Measurements from ENCODE around the gene PPIL3. TPM values are rescaled to one million over a fixed set of nuclear protein-coding genes. Genes with fewer than 3 reads are reported as not detected.

The PPIL3 gene
- total and polyA plus RNA-seq, 10 donors: 20.3 to 180 (median 35.1) TPM

GRCh38 chr2:200821686-200822245 lies 67.1 kb downstream of the PPIL3 start:
- Histone ChIP-seq H3K4me1 (peaks cover 0 to 17% (median 0%) of the 10 kb centered on the region in 6 donors), H3K36me3 (peaks cover 7 to 77% (median 59%) of the 10 kb centered on the region in 6 donors), H3K27ac (no peak overlapping the region), H3K27me3 (replicated peaks in 1 of 7) (no peaks in the 10 kb centered on the region), H3K9me3 (no peaks in the 10 kb centered on the region), H3K4me3 (no peak overlapping the region)
- intact Hi-C loops (cut with DNase I; ENCODE audit: low total_unique reads): no loop called here
- WGBS, 5 donors: 88 to 94% (median 92%) methylated on average over 6 of the region's 6 CpGs
- DNase-seq: no peak
- TF ChIP-seq, protein P1, sequence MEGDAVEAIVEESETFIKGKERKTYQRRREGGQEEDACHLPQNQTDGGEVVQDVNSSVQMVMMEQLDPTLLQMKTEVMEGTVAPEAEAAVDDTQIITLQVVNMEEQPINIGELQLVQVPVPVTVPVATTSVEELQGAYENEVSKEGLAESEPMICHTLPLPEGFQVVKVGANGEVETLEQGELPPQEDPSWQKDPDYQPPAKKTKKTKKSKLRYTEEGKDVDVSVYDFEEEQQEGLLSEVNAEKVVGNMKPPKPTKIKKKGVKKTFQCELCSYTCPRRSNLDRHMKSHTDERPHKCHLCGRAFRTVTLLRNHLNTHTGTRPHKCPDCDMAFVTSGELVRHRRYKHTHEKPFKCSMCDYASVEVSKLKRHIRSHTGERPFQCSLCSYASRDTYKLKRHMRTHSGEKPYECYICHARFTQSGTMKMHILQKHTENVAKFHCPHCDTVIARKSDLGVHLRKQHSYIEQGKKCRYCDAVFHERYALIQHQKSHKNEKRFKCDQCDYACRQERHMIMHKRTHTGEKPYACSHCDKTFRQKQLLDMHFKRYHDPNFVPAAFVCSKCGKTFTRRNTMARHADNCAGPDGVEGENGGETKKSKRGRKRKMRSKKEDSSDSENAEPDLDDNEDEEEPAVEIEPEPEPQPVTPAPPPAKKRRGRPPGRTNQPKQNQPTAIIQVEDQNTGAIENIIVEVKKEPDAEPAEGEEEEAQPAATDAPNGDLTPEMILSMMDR (IDR thresholded peaks at IDR 0.05 in 8 of 11, conservative IDR thresholded peaks at IDR 0.05 in 3 of 11): no peak
- TF ChIP-seq POLR2AphosphoS5 (IDR thresholded peaks at IDR 0.05) (no peak), POLR2A (IDR thresholded peaks at IDR 0.05) (no peak)

Small RNAs within 50 kb of the gene (small RNA-seq; reads per million reads assigned to genes)
- gene RF00019 (0 reads per million in 4 donors), gene RNA5SP115 (0 to 0.06 (median 0) reads per million in 4 donors), gene RNU6-312P (0 reads per million in 4 donors), gene RNU6-31P (0 reads per million in 4 donors), gene RNU6-762P (0 reads per million in 4 donors)

Other genes starting within 250 kb of the PPIL3 start
- gene BZW1, start 77.2 kb downstream of the PPIL3 start, total RNA-seq: 100 to 1,000 TPM in 6 of 7 donors, 10 to 100 TPM in 1; 94.4 to 151 (median 138) TPM
- 10 to 100 TPM; 25.9 to 48.4 (median 39.9) TPM for gene BZW1, start 77.2 kb downstream of the PPIL3 start, polyA plus RNA-seq
- 100 to 1,000 TPM; 161 to 326 (median 210) TPM for gene CLK1, start 24.4 kb downstream of the PPIL3 start, total RNA-seq
- 100 to 1,000 TPM; 314 to 737 (median 640) TPM for gene CLK1, start 24.4 kb downstream of the PPIL3 start, polyA plus RNA-seq
- 10 to 100 TPM; 17.2 to 26.4 (median 20.6) TPM for gene NIF3L1, start 294 bp upstream of the PPIL3 start, total RNA-seq
- gene NIF3L1, start 294 bp upstream of the PPIL3 start, polyA plus RNA-seq: 10 to 100 TPM; 18.9 to 24.5 (median 20.1) TPM
- 10 to 100 TPM; 20.5 to 39.1 (median 35.7) TPM for gene ORC2, start 74.6 kb upstream of the PPIL3 start, total RNA-seq
- 10 to 100 TPM in 1 of 3 donors, 1 to 10 TPM in 2; 6.9 to 14.5 (median 8.0) TPM for gene ORC2, start 74.6 kb upstream of the PPIL3 start, polyA plus RNA-seq
- gene HYCC2, start 182.6 kb upstream of the PPIL3 start, total RNA-seq: 10 to 100 TPM; 38.8 to 68.9 (median 45.0) TPM
- 10 to 100 TPM in 1 of 3 donors, 1 to 10 TPM in 2; 3.2 to 10.5 (median 6.2) TPM for gene HYCC2, start 182.6 kb upstream of the PPIL3 start, polyA plus RNA-seq
- gene NDUFB3, start 182.9 kb upstream of the PPIL3 start, total RNA-seq: 10 to 100 TPM; 30.0 to 91.5 (median 58.3) TPM
- 10 to 100 TPM; 49.6 to 89.0 (median 69.5) TPM for gene NDUFB3, start 182.9 kb upstream of the PPIL3 start, polyA plus RNA-seq
- 100 to 1,000 TPM; 313 to 511 (median 379) TPM for gene CFLAR, start 227.1 kb upstream of the PPIL3 start, total RNA-seq
- 100 to 1,000 TPM in 1 of 3 donors, 10 to 100 TPM in 2; 64.0 to 101 (median 68.4) TPM for gene CFLAR, start 227.1 kb upstream of the PPIL3 start, polyA plus RNA-seq